ENCODE measurements around the gene INO80B.
"Not testable (repeated sequence)": the region's sequence is repeated elsewhere in the genome, so short reads cannot be mapped to it uniquely, and the experiment has no call there.

DNA sequence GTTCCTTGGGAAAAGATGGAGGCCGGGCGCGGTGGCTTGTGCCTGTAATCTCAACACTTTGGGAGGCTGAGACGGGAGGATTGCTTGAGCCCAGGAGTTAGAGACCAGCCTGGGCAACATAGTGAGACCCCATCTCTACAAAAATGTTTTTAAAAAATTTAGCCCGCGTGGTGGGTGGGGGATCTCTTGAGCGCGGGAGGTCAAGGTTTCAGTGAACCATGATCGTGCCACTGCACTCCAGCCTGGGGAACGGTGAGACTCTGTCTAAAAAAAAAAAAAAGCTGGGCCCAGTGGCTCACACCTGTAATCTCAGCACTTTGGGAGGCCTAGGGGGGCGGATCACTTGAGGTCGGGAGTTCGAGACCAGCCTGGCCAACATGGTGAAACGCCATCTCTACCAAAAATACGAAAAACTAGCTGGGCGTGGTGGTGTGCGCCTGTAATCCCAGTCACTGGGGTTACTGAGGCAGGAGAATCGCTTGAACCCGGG, 28.8 kb downstream of the INO80B start:
- TF ChIP-seq POLR2AphosphoS5, POLR2A, EP300 (IDR thresholded peaks at IDR 0.05): not testable (repeated sequence)
